HL-60 (cell line): ENCODE measurements around the gene PPCS.

ENCODE experiments used
- POLR2AphosphoS5 ChIP-seq: IDR thresholded peaks from 2 replicates; pipeline ENCODE4 v1.6.1; 2012; ENCODE audit warnings: low read depth
- TF ChIP-seq, protein P1 (sequence below): IDR thresholded peaks from one replicate; pipeline ENCODE4 v1.5.1; 2011; ENCODE audit warnings: low read length, control low read depth, inconsistent platforms; ENCODE audit not compliant: insufficient read depth

DNA sequence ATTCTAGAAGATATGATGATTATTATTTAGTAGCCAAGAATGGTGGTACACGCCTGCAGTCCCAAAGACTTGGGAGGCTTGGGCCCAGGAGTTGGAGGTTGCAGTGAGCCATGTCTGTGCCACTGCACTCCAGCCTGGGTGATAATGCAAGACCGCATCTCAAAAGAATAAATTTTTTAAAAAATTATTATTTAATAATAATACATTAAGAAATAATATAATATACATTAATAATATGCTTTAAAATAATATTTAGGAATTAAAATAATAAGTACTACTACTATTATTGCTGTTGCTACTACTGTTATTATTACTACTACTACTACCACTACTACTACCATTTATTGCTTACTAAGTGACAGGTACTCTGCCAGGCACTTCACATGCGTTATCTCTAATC lies 33.9 kb downstream of the PPCS start:
- TF ChIP-seq, protein P1, sequence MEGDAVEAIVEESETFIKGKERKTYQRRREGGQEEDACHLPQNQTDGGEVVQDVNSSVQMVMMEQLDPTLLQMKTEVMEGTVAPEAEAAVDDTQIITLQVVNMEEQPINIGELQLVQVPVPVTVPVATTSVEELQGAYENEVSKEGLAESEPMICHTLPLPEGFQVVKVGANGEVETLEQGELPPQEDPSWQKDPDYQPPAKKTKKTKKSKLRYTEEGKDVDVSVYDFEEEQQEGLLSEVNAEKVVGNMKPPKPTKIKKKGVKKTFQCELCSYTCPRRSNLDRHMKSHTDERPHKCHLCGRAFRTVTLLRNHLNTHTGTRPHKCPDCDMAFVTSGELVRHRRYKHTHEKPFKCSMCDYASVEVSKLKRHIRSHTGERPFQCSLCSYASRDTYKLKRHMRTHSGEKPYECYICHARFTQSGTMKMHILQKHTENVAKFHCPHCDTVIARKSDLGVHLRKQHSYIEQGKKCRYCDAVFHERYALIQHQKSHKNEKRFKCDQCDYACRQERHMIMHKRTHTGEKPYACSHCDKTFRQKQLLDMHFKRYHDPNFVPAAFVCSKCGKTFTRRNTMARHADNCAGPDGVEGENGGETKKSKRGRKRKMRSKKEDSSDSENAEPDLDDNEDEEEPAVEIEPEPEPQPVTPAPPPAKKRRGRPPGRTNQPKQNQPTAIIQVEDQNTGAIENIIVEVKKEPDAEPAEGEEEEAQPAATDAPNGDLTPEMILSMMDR: no peak
- no peak for TF ChIP-seq POLR2AphosphoS5
